ENCODE results near the gene SPINDOC. TPM values are rescaled to one million over a fixed set of nuclear protein-coding genes. Genes with fewer than 3 reads are reported as not detected.

The SPINDOC gene
- total RNA-seq, 2 experiments from 2014 or later, result 4.0 to 4.8 TPM

- Mint-ChIP-seq H3K9me3 (no peaks in the 10 kb centered on the region), H3K36me3 (ENCODE audit: low read depth) (peaks cover 69% of the 10 kb centered on the region), H3K27ac (peak overlapping the region; percentile 81), H3K27me3 (no peaks in the 10 kb centered on the region), H3K4me1 (ENCODE audit: low read depth) (peaks cover 75% of the 10 kb centered on the region), H3K4me3 (no peak overlapping the region)
- no peak for ATAC-seq (ENCODE audit: poor library complexity)
- Histone ChIP-seq H3K4me1 (ENCODE audit: insufficient read depth, low read length) (peaks cover 57% of the 10 kb centered on the region), H3K27me3 (ENCODE audit: control insufficient read depth in 1 of 2, insufficient read depth in 2 of 2, low read length in 2 of 2) (no peaks in the 10 kb centered on the region), H3K36me3 (ENCODE audit: insufficient read depth, low read length) (peaks cover 16% of the 10 kb centered on the region), H3K9me3 (ENCODE audit: control insufficient read depth in 1 of 2, insufficient read depth in 1 of 2, low read length in 2 of 2) (no peaks in the 10 kb centered on the region), H3K4me3 (ENCODE audit: low read length) (peak overlapping the region; percentile 4), H3K27ac (ENCODE audit: low read depth in 1 of 2, low read length in 2 of 2) (peak overlapping the region; percentile 25 to 50)
- intact Hi-C loops (cut with DNase I, micrococcal nuclease), result no loop called here
- POLR2A ChIA-PET, result interaction anchor here (0.7 to 1.0 kb wide), 4 partner anchors 11 to 558 kb away, joined by 3 to 7 read pairs (median 3); partner anchors contain the start of gene MARK2
- DNase-seq, result no peak
- CTCF ChIA-PET, result interaction anchor here (1.1 kb wide), 1 partner anchor 36 kb away, joined by 3 read pairs; no protein-coding TSS in a partner anchor
- no peak for TF ChIP-seq CTCF (IDR thresholded peaks at IDR 0.05)
Observed at GRCh38 chr11:63850920-63851319, 37.7 kb downstream of the SPINDOC start.

DNA sequence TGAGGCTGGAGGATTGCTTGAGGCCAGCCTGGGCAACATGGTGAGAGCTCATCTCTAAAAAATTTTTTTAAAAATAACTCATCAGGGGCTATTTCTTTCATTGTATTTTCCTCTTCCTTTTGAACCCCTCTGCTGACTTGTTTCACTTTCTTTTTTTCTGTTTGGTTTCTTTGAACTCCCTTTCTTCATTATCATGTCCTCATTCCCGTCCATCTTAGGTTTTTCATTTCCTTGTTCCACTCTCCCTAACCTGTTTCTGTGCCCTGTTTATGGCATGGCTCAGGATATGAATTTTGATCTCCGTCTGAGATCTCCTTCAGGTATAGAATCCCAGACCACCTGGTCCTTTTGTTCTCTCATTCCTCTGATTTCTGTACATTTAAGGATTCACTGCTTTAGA, 38.1 kb downstream of the SPINDOC start:
- Mint-ChIP-seq H3K9me3 (no peaks in the 10 kb centered on the region), H3K4me3 (peak overlapping the region; percentile 63), H3K36me3 (ENCODE audit: low read depth) (peaks cover 66% of the 10 kb centered on the region), H3K27me3 (no peaks in the 10 kb centered on the region), H3K27ac (peak overlapping the region; percentile 81), H3K4me1 (ENCODE audit: low read depth) (peaks cover 76% of the 10 kb centered on the region)
- Histone ChIP-seq H3K36me3 (ENCODE audit: insufficient read depth, low read length) (peaks cover 15% of the 10 kb centered on the region), H3K4me1 (ENCODE audit: insufficient read depth, low read length) (peaks cover 61% of the 10 kb centered on the region), H3K27ac (ENCODE audit: low read depth in 1 of 2, low read length in 2 of 2) (peak overlapping the region; percentile 25 to 50), H3K4me3 (ENCODE audit: low read length) (peak overlapping the region; percentile 4), H3K9me3 (ENCODE audit: control insufficient read depth in 1 of 2, insufficient read depth in 1 of 2, low read length in 2 of 2) (no peaks in the 10 kb centered on the region), H3K27me3 (ENCODE audit: control insufficient read depth in 1 of 2, insufficient read depth in 2 of 2, low read length in 2 of 2) (no peaks in the 10 kb centered on the region)
- POLR2A ChIA-PET, result interaction anchor here (0.7 to 1.0 kb wide), 4 partner anchors 11 to 559 kb away, joined by 3 to 7 read pairs (median 3); partner anchors contain the start of gene MARK2
- TF ChIP-seq CTCF (IDR thresholded peaks at IDR 0.05), result no peak
- DNase-seq (peak in 1 of 14 experiments; percentile 59), ATAC-seq (ENCODE audit: poor library complexity) (no peak)
- intact Hi-C loops (cut with DNase I, micrococcal nuclease), result no loop called here
- CTCF ChIA-PET, result no interaction called here

DNA sequence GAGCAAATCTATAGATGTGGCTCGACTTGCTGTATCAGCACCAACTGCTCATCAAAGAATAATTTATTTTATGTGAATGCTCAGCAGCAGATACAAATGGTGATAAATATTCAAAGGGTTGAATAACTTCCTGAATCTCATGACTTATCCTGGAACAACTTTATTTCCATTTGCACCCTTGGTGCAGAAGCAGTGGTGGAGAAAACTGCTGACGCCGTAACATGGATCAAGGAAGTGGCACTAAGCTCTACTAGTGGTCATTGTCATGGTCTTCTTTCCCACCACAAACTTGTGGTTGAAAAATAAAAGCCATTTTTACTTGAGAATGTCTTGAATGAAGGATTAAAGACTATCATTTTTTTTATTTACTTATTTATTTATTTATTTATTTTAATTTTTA, 40.2 kb downstream of the SPINDOC start:
- H3K4me1 Mint-ChIP-seq (ENCODE audit: low read depth), result peaks cover 62% of the 10 kb centered on the region
- peaks cover 63% of the 10 kb centered on the region for H3K4me1 ChIP-seq (ENCODE audit: insufficient read depth, low read length)
- peak overlapping the region; percentile 81 for H3K27ac Mint-ChIP-seq
- H3K4me3 Mint-ChIP-seq, result no peak overlapping the region
- H3K4me3 ChIP-seq (ENCODE audit: low read length), result no peak overlapping the region
- ChIA-PET CTCF (interaction anchor here (0.7 kb wide), 1 partner anchor 29 kb away, joined by 3 read pairs; no protein-coding TSS in a partner anchor), POLR2A (interaction anchor here (1.1 to 1.8 kb wide), 2 partner anchors 35 to 38 kb away, joined by 3 to 5 read pairs; no protein-coding TSS in a partner anchor)
- no peaks in the 10 kb centered on the region for H3K9me3 Mint-ChIP-seq
- H3K27ac ChIP-seq (ENCODE audit: low read depth in 1 of 2, low read length in 2 of 2), result no peak overlapping the region
- H3K9me3 ChIP-seq (ENCODE audit: control insufficient read depth in 1 of 2, insufficient read depth in 1 of 2, low read length in 2 of 2), result no peaks in the 10 kb centered on the region
- peaks cover 11% of the 10 kb centered on the region for H3K36me3 ChIP-seq (ENCODE audit: insufficient read depth, low read length)
- intact Hi-C loops (cut with DNase I, micrococcal nuclease), result no loop called here
- no peaks in the 10 kb centered on the region for H3K27me3 ChIP-seq (ENCODE audit: control insufficient read depth in 1 of 2, insufficient read depth in 2 of 2, low read length in 2 of 2)
- no peak for DNase-seq
- H3K27me3 Mint-ChIP-seq, result no peaks in the 10 kb centered on the region
- TF ChIP-seq CTCF (IDR thresholded peaks at IDR 0.05), result no peak
- no peak for ATAC-seq (ENCODE audit: poor library complexity)
- peaks cover 52% of the 10 kb centered on the region for H3K36me3 Mint-ChIP-seq (ENCODE audit: low read depth)
